WTC11 (cell line): ENCODE data around the gene NFIC. TPM values are rescaled to one million over a fixed set of nuclear protein-coding genes. Genes with fewer than 3 reads are reported as not detected.
A peak's percentile ranks its signal among the peaks of the same experiment; 100 is the strongest.

ENCODE experiments used
- ARID4B ChIP-seq: sonication (generic); formaldehyde crosslinking; IDR thresholded peaks from 2 replicates; pipeline ENCODE4 v1.8.0; 2023; ENCODE audit warnings: missing genetic modification reagents, mild to moderate bottlenecking, borderline replicate concordance
- ATF2 ChIP-seq: sonication (generic); formaldehyde crosslinking; IDR thresholded peaks from 2 replicates; pipeline ENCODE4 v1.8.1; 2022; ENCODE audit warnings: low read depth, missing genetic modification reagents, borderline replicate concordance
- ELF4 ChIP-seq: sonication (generic); formaldehyde crosslinking; IDR thresholded peaks from 2 replicates; pipeline ENCODE4 v1.8.1; 2022; ENCODE audit warnings: low read depth, mild to moderate bottlenecking, moderate library complexity, missing genetic modification reagents
- EMX1 ChIP-seq: fragments of 250-450 bp; sonication (Bioruptor Pico); IDR thresholded peaks from 2 replicates; pipeline ENCODE4 v1.8.0; 2021; ENCODE audit warnings: mild to moderate bottlenecking
- ESRRA ChIP-seq: sonication (generic); formaldehyde crosslinking; IDR thresholded peaks from 2 replicates; pipeline ENCODE4 v1.8.1; 2022; ENCODE audit warnings: mild to moderate bottlenecking, missing genetic modification reagents, borderline replicate concordance
- FOXJ3 ChIP-seq: sonication (generic); formaldehyde crosslinking; IDR thresholded peaks from 2 replicates; pipeline ENCODE4 v1.9.0; 2021; ENCODE audit warnings: missing genetic modification reagents, mild to moderate bottlenecking, borderline replicate concordance
- FOXK1 ChIP-seq: sonication (generic); formaldehyde crosslinking; IDR thresholded peaks from 2 replicates; pipeline ENCODE4 v1.8.0; 2022; ENCODE audit warnings: mild to moderate bottlenecking, moderate library complexity, missing genetic modification reagents
- GABPB1 ChIP-seq: sonication (generic); formaldehyde crosslinking; IDR thresholded peaks from 2 replicates; pipeline ENCODE4 v1.8.1; 2023; ENCODE audit warnings: mild to moderate bottlenecking, missing genetic modification reagents
- GRHL2 ChIP-seq: fragments of 250-450 bp; sonication (Bioruptor Pico); IDR thresholded peaks from 2 replicates; pipeline ENCODE4 v1.8.0; 2022; ENCODE audit warnings: mild to moderate bottlenecking, moderate library complexity; ENCODE audit not compliant: insufficient replicate concordance, severe bottlenecking
- GTF2I ChIP-seq: fragments of 250-450 bp; sonication (Bioruptor Pico); conservative IDR thresholded peaks from 2 replicates; pipeline ENCODE4 v1.4.0; 2021; ENCODE audit warnings: mild to moderate bottlenecking
- IRF2 ChIP-seq: sonication (generic); formaldehyde crosslinking; IDR thresholded peaks from 2 replicates; pipeline ENCODE4 v1.8.0; 2022; ENCODE audit warnings: low read depth, missing genetic modification reagents, borderline replicate concordance
- MLX ChIP-seq: sonication (generic); formaldehyde crosslinking; IDR thresholded peaks from 2 replicates; pipeline ENCODE4 v1.8.1; 2023; ENCODE audit warnings: mild to moderate bottlenecking, missing genetic modification reagents, moderate library complexity
- RELA ChIP-seq: sonication (generic); formaldehyde crosslinking; IDR thresholded peaks from 2 replicates; pipeline ENCODE4 v1.8.1; 2022; ENCODE audit warnings: missing genetic modification reagents, mild to moderate bottlenecking, borderline replicate concordance
- SMAD3 ChIP-seq: sonication (generic); formaldehyde crosslinking; IDR thresholded peaks from 2 replicates; pipeline ENCODE4 v1.8.0; 2022; ENCODE audit warnings: missing genetic modification reagents, mild to moderate bottlenecking, borderline replicate concordance
- TCF7 ChIP-seq: sonication (generic); formaldehyde crosslinking; IDR thresholded peaks from 2 replicates; pipeline ENCODE4 v1.8.0; 2022; ENCODE audit warnings: mild to moderate bottlenecking, low read depth, missing genetic modification reagents, moderate library complexity
- USF1 ChIP-seq: sonication (generic); formaldehyde crosslinking; IDR thresholded peaks from 2 replicates; pipeline ENCODE4 v1.8.0; 2022; ENCODE audit warnings: mild to moderate bottlenecking, missing genetic modification reagents
- ZBTB43 ChIP-seq: sonication (generic); formaldehyde crosslinking; IDR thresholded peaks from 2 replicates; pipeline ENCODE4 v1.8.1; 2023; ENCODE audit warnings: mild to moderate bottlenecking, missing genetic modification reagents
- ZNF232 ChIP-seq: sonication (generic); formaldehyde crosslinking; IDR thresholded peaks from 2 replicates; pipeline ENCODE4 v1.8.0; 2022; ENCODE audit warnings: mild to moderate bottlenecking, missing genetic modification reagents
- ZNF263 ChIP-seq: sonication (generic); formaldehyde crosslinking; IDR thresholded peaks from 2 replicates; pipeline ENCODE4 v1.8.1; 2022; ENCODE audit warnings: low read depth, mild to moderate bottlenecking, moderate library complexity, missing genetic modification reagents
- ZNF281 ChIP-seq: sonication (generic); formaldehyde crosslinking; IDR thresholded peaks from 2 replicates; pipeline ENCODE4 v1.8.0; 2023; ENCODE audit warnings: mild to moderate bottlenecking, missing genetic modification reagents
- ZNF396 ChIP-seq: fragments of 250-450 bp; sonication (Bioruptor Pico); IDR thresholded peaks from 2 replicates; pipeline ENCODE4 v1.8.0; 2021; ENCODE audit warnings: mild to moderate bottlenecking, moderate library complexity, borderline replicate concordance
- ZNF425 ChIP-seq: fragments of 250-450 bp; sonication (Bioruptor Pico); conservative IDR thresholded peaks from 2 replicates; pipeline ENCODE4 v1.9.0; 2021; ENCODE audit warnings: mild to moderate bottlenecking
- ZSCAN18 ChIP-seq: fragments of 250-450 bp; sonication (Bioruptor Pico); IDR thresholded peaks from 2 replicates; pipeline ENCODE4 v2.1.2; 2022; ENCODE audit warnings: mild to moderate bottlenecking, moderate library complexity
- total RNA-seq: library from RNA; stranded (reverse); gene quantifications from 3 replicates; pipeline ENCODE4 v1.2.3, GENCODE V29; 2021

Gene NFIC
- total RNA-seq, 1 experiment from 2014 or later: 3.5 TPM

GRCh38 chr19:3500429-3501101 is 134.2 kb downstream of the NFIC start, which contains the start of gene DOHH (continued):
- TF ChIP-seq ARID4B (CRISPR knock-in tag) (no peak; the same call in 1 of the 2 replicates), EMX1 (no peak), IRF2 (CRISPR knock-in tag) (0 out of 2 replicates have a peak, but pooled peaks have one; percentile 49), GTF2I (CRISPR knock-in tag) (no peak), ZNF232 (CRISPR knock-in tag) (peak; percentile 84), FOXK1 (CRISPR knock-in tag) (peak; percentile 90), ATF2 (CRISPR knock-in tag) (no peak), ESRRA (CRISPR knock-in tag) (no peak), RELA (peak; percentile 49; the same call in 1 of the 2 replicates), ZNF425 (CRISPR knock-in tag) (no peak), USF1 (CRISPR knock-in tag) (peak; percentile 100), FOXJ3 (CRISPR knock-in tag) (no peak), SMAD3 (CRISPR knock-in tag) (peak; percentile 51; the same call in 1 of the 2 replicates), ZNF281 (CRISPR knock-in tag) (peak; percentile 67; the same call in 1 of the 2 replicates), ZNF263 (CRISPR knock-in tag) (no peak), TCF7 (CRISPR knock-in tag) (no peak), MLX (CRISPR knock-in tag) (no peak), GABPB1 (CRISPR knock-in tag) (peak; percentile 77), ZSCAN18 (CRISPR knock-in tag) (no peak), ZNF396 (no peak), GRHL2 (CRISPR knock-in tag) (no peak), ELF4 (CRISPR knock-in tag) (no peak), ZBTB43 (CRISPR knock-in tag) (peak; percentile 84)
